GM04504 (cell line): ENCODE measurements around the gene OTUD3.

Experiments
- DNase-seq: peaks from one replicate; pipeline ENCODE4 v3.0.0-alpha.2; 2012; ENCODE audit warnings: low read depth

OTUD3 gene

GRCh38 chr1:19949016-19949415 lies 66.8 kb downstream of the OTUD3 start:
- peak; percentile 53 for DNase-seq

GRCh38 chr1:19954059-19954458 lies 71.9 kb downstream of the OTUD3 start:
- no peak for DNase-seq

GRCh38 chr1:19955534-19956170 lies 73.5 kb downstream of the OTUD3 start:
- no peak for DNase-seq

- no peak for DNase-seq
Measured at GRCh38 chr1:19957779-19958178, 75.6 kb downstream of the OTUD3 start.

GRCh38 chr1:19960591-19960990 lies 78.4 kb downstream of the OTUD3 start:
- DNase-seq: no peak
